GM08714 (cell line): ENCODE results near the gene USB1.

Source experiments
- H3K4me3 ChIP-seq: fragments of 200-500 bp; sonication (Bioruptor generic); 2 replicates; pipeline ENCODE4 v1.5.1; 2014; ENCODE audit warnings: mild to moderate bottlenecking, low read length, inconsistent platforms
- ZNF274 ChIP-seq: IDR thresholded peaks from 2 replicates; pipeline ENCODE4 v1.6.1; 2012; ENCODE audit warnings: mild to moderate bottlenecking, low read depth, low read length

Gene USB1

GRCh38 chr16:58035356-58036170 lies 34.4 kb downstream of the USB1 start:
- no peak overlapping the region for H3K4me3 ChIP-seq

GRCh38 chr16:58036943-58037342 lies 35.7 kb downstream of the USB1 start:
- no peak overlapping the region for H3K4me3 ChIP-seq
- no peak for TF ChIP-seq ZNF274

More at GRCh38 chr16:58035356-58036170, 34.4 kb downstream of the USB1 start:
- TF ChIP-seq ZNF274: no peak

- no peak for TF ChIP-seq ZNF274
- no peak overlapping the region for H3K4me3 ChIP-seq
Measured at GRCh38 chr16:58037365-58038057, 36.3 kb downstream of the USB1 start.

GRCh38 chr16:58038219-58038641 lies 37.0 kb downstream of the USB1 start:
- no peak for TF ChIP-seq ZNF274
- no peak overlapping the region for H3K4me3 ChIP-seq

- no peak for TF ChIP-seq ZNF274
- H3K4me3 ChIP-seq: no peak overlapping the region
Measured at GRCh38 chr16:58039829-58040495, 38.8 kb downstream of the USB1 start.

GRCh38 chr16:58040496-58040846 lies 39.3 kb downstream of the USB1 start:
- TF ChIP-seq ZNF274: no peak
- H3K4me3 ChIP-seq: no peak overlapping the region

GRCh38 chr16:58040945-58041627 lies 39.9 kb downstream of the USB1 start:
- TF ChIP-seq ZNF274: no peak
- no peak overlapping the region for H3K4me3 ChIP-seq

GRCh38 chr16:58041628-58041955 lies 40.4 kb downstream of the USB1 start:
- no peak for TF ChIP-seq ZNF274
- no peak overlapping the region for H3K4me3 ChIP-seq

GRCh38 chr16:58042001-58042885 lies 41.0 kb downstream of the USB1 start:
- no peak for TF ChIP-seq ZNF274
- no peak overlapping the region for H3K4me3 ChIP-seq

- no peak for TF ChIP-seq ZNF274
- no peak overlapping the region for H3K4me3 ChIP-seq
Measured at GRCh38 chr16:58042886-58043515, 41.8 kb downstream of the USB1 start.

- no peak for TF ChIP-seq ZNF274
- H3K4me3 ChIP-seq: no peak overlapping the region
Measured at GRCh38 chr16:58043571-58044155, 42.5 kb downstream of the USB1 start.

GRCh38 chr16:58044266-58045019 lies 43.2 kb downstream of the USB1 start:
- TF ChIP-seq ZNF274: no peak
- no peak overlapping the region for H3K4me3 ChIP-seq

- TF ChIP-seq ZNF274: no peak
- no peak overlapping the region for H3K4me3 ChIP-seq
Measured at GRCh38 chr16:58045096-58045495, 43.9 kb downstream of the USB1 start.
